AG04450 (cell line): ENCODE data around the gene AIF1. TPM values are rescaled to one million over a fixed set of nuclear protein-coding genes. Genes with fewer than 3 reads are reported as not detected.

Source experiments
- CTCF ChIA-PET: fragments of 300-600, 350-600 bp; formaldehyde crosslinking; extraction: SDS; loops from one replicate; lab custom pipeline; 2022; ENCODE audit warnings: antibody characterized with exemption, inconsistent platforms; lab: Charles Lee
- POLR2A ChIA-PET: fragments of 350-600 bp; formaldehyde crosslinking; extraction: SDS; loops from one replicate; lab custom pipeline; 2021; ENCODE audit warnings: antibody characterized with exemption, inconsistent platforms; lab: Yijun Ruan, JAX
- DNase-seq: peaks from one replicate; pipeline ENCODE4 v3.0.0-alpha.2; 2011; ENCODE audit warnings: low read depth, low spot score
- H3K27ac ChIP-seq: one replicate; pipeline ENCODE4 v1.5.1; 2012; ENCODE audit warnings: low read depth, low read length, control low read depth
- H3K27me3 ChIP-seq: one replicate; pipeline ENCODE4 v1.6.0; 2012; ENCODE audit warnings: low read length; ENCODE audit not compliant: control insufficient read depth, insufficient read depth
- H3K4me3 ChIP-seq: 2 replicates; pipeline ENCODE4 v1.5.1; 2011; ENCODE audit warnings: mild to moderate bottlenecking, low read depth, low read length, control low read depth
- H3K9me3 ChIP-seq: 2 replicates; pipeline ENCODE4 v1.5.1; 2012; ENCODE audit warnings: low read length; ENCODE audit not compliant: control insufficient read depth, insufficient read depth
- polyA plus RNA-seq: library from polyadenylated mRNA; depleted of rRNA; stranded (reverse); fragments of >200 nt; gene quantifications from 2 replicates; pipeline ENCODE4 v1.2.3, GENCODE V29; 2011
- TF ChIP-seq, protein P1 (sequence below): IDR thresholded peaks from 2 replicates; pipeline ENCODE4 v1.5.1; 2011; ENCODE audit warnings: low read depth, low read length, control low read depth, inconsistent platforms

Gene AIF1
- polyA plus RNA-seq, 1 experiment: not detected

DNA sequence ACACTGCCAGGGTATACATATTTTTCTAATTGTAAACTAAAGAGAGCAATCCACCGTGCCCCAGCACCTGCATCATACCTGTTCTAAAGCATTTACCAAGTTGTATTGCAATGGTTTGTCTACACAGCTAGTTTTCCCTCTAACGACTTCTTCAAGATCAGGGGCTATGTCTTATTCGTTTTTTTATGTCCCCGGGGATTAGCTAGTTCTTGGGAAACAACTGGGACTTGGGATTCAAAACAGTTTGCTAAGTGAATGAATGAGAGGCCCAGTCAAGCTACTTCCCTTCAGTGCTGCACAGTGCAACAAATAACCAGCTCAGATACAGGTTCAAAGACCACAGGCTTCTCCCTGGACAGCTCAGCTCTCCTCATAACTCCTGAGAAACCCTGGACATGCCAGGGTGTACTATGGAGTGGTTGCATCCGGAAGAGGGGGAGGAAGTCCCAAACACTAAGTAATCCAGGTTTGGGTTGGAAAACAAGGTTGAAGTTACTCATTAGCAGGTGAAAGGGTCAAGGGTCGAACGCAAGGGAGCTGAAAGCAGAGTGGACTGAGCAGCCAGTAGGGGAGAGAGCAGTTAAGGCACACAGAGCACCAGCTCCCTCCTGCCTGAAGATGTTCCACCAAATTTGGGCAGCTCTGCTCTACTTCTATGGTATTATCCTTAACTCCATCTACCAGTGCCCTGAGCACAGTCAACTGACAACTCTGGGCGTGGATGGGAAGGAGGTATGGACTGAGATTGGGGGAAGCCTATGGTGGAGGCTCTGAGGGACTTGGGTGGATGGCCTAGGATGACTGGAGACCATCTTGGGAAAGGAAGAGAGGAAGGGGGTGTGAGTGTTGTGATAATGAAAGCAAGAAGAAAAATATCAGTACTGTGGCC lies 40.6 kb downstream of the AIF1 start, which contains the start of gene APOM:
Gene APOM (plus strand): TSS at position 546 of the 889 bp plus-strand sequence. CDS start 73 bp downstream, at position 619.
- Histone ChIP-seq H3K4me3 (no peak within 1 kb of the TSS), H3K27me3 (no peaks in the 10 kb centered on the region), H3K27ac (no peak within 1 kb of the TSS), H3K9me3 (no peaks in the 10 kb centered on the region; the same call in 1 of the 2 replicates)
- CTCF ChIA-PET: interaction anchor here (0.6 to 1.9 kb wide), 2 partner anchors 174 to 175 kb away, joined by 4 to 5 read pairs; no protein-coding TSS in a partner anchor
- POLR2A ChIA-PET: interaction anchor here (0.5 kb wide), 1 partner anchor 17 kb away, joined by 6 read pairs; no protein-coding TSS in a partner anchor
- TF ChIP-seq, protein P1, sequence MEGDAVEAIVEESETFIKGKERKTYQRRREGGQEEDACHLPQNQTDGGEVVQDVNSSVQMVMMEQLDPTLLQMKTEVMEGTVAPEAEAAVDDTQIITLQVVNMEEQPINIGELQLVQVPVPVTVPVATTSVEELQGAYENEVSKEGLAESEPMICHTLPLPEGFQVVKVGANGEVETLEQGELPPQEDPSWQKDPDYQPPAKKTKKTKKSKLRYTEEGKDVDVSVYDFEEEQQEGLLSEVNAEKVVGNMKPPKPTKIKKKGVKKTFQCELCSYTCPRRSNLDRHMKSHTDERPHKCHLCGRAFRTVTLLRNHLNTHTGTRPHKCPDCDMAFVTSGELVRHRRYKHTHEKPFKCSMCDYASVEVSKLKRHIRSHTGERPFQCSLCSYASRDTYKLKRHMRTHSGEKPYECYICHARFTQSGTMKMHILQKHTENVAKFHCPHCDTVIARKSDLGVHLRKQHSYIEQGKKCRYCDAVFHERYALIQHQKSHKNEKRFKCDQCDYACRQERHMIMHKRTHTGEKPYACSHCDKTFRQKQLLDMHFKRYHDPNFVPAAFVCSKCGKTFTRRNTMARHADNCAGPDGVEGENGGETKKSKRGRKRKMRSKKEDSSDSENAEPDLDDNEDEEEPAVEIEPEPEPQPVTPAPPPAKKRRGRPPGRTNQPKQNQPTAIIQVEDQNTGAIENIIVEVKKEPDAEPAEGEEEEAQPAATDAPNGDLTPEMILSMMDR: no peak
- DNase-seq: no peak

DNA sequence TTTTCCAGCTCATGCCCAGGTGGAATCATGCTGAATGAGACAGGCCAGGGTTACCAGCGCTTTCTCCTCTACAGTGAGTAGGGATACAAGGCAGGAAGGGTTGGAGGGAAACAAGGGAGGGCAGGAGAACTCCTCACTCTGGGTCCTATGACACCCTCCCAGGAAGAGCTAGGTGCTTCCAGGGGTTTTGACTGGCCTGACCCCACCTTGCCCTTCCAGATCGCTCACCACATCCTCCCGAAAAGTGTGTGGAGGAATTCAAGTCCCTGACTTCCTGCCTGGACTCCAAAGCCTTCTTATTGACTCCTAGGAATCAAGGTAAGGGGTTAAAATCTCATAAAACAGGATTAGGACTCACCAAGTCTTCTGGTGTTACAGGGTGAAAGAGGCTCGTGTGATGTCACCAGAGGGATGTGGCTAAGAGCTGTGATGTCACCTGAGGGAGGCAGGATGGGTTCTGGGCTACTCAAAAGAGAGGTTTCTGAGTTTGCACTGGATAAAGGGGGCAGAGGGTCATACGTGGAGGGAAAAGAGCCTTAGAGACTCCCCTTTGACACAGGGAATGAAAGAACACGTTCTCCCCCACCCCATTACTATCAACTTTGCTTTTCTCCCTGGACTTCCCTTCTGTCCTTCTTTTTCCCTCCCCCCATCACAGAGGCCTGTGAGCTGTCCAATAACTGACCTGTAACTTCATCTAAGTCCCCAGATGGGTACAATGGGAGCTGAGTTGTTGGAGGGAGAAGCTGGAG lies 42.5 kb downstream of the AIF1 start:
- POLR2A ChIA-PET: interaction anchor here (0.5 kb wide), 2 partner anchors 40 to 82 kb away, joined by 3 read pairs; partner anchors contain the start of gene MSH5
- DNase-seq: no peak

DNA sequence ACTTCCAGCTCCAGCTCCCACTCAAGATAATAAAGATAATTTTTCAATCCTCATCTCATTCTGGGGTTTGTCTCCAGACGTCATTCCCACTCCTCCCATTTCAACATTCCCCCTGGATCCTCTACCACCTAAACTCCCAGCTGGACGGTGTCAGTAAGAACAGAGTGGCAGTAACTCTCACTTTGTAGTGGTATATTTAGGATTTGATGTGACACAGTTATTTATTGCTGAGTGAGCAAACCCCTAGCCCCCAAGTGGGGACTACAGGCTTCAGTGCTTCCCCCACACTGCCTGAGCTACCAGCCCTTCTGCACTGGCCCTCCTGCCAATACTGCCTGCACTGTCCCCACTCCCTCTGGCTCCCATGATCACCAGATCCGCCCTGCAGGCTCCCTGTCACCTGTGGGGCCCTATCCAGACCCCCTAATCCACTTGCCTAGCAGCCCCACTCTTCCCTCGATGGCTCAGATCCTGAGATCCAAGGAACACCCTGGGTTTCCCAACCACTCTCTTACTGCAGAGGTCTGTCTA lies 43.2 kb downstream of the AIF1 start:
- Histone ChIP-seq H3K4me3 (no peak overlapping the region), H3K27me3 (no peaks in the 10 kb centered on the region), H3K9me3 (no peaks in the 10 kb centered on the region; the same call in 1 of the 2 replicates), H3K27ac (no peak overlapping the region)
- POLR2A ChIA-PET: interaction anchor here (0.5 kb wide), 1 partner anchor 40 kb away, joined by 3 read pairs; no protein-coding TSS in a partner anchor
- CTCF ChIA-PET: interaction anchor here (1.1 kb wide), 1 partner anchor 60 kb away, joined by 4 read pairs; no protein-coding TSS in a partner anchor
- DNase-seq: no peak
- TF ChIP-seq, protein P1: no peak

More for the DNA sequence above, 42.5 kb downstream of the AIF1 start:
- no peaks in the 10 kb centered on the region; the same call in 1 of the 2 replicates for H3K9me3 ChIP-seq
- CTCF ChIA-PET: interaction anchor here (0.7 to 1.1 kb wide), 2 partner anchors 59 to 172 kb away, joined by 3 to 4 read pairs; no protein-coding TSS in a partner anchor
- H3K4me3 ChIP-seq: no peak overlapping the region
- H3K27ac ChIP-seq: no peak overlapping the region
- TF ChIP-seq, protein P1: no peak
- H3K27me3 ChIP-seq: no peaks in the 10 kb centered on the region

DNA sequence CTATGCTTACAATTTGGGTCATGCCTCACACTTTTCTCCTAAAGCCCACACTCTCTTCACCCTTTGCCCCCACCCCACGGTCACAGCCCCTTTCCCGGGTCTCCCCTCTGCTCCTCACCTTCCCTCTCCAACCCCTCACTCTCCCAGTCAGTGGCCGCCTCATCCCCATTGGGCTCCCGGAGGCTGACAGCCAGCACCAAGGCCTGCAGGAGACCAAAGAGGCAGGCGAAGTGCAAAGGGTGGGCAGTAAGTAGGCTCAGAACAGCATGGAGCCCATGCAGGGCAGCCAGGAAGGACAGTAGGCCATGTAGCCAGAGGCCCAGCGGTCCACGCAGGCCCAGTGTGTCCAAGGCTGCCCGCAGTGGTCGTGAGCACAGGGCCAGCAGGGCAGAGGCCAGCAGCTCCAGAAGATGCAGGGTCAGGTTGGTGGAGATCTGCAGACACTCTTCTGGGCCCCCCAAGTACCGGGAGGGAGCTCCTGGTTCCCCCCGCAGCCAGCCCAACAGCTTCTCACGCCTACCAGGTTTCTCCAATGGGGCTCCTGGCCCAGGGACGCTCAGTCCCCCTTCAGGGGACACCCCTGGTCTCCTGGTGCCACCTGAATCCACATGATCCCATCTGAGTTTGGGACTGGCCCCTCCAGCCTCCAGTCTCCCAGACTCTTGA lies 44.1 kb downstream of the AIF1 start:
- Histone ChIP-seq H3K27me3 (no peaks in the 10 kb centered on the region), H3K27ac (no peak overlapping the region), H3K4me3 (peak overlapping the region; percentile 94), H3K9me3 (no peaks in the 10 kb centered on the region; the same call in 1 of the 2 replicates)
- TF ChIP-seq, protein P1: no peak
- DNase-seq: no peak
- ChIA-PET POLR2A (interaction anchor here (0.6 kb wide), 1 partner anchor 120 kb away, joined by 3 read pairs; no protein-coding TSS in a partner anchor), CTCF (no interaction called here)
